GM18507 (cell line): ENCODE results near the gene KIRREL2.
"Not testable (repeated sequence)": the region's sequence is repeated elsewhere in the genome, so short reads cannot be mapped to it uniquely, and the experiment has no call there.

ENCODE experiments used
- DNase-seq: peaks from one replicate; pipeline ENCODE4 v3.0.0; 2011; ENCODE audit warnings: low read depth; ENCODE audit not compliant: insufficient read length; ENCODE audit errors: extremely low spot score
- FAIRE-seq: peaks from 2 replicates; lab custom pipeline; 2011; peaks lifted over from hg19 to GRCh38; lab: Jason Lieb, UNC

The KIRREL2 gene

GRCh38 chr19:35863018-35863417, 6.3 kb downstream of the KIRREL2 start:
- no peak for FAIRE-seq

GRCh38 chr19:35868172-35868822, 11.6 kb downstream of the KIRREL2 start, which contains the start of gene APLP1:
Gene APLP1, plus strand, starts transcription at chr19:35868574. Its CDS starts 63 bp downstream, at chr19:35868637.
- DNase-seq, result peak; percentile 39

More at GRCh38 chr19:35863018-35863417, 6.3 kb downstream of the KIRREL2 start:
- no peak for DNase-seq

DNA sequence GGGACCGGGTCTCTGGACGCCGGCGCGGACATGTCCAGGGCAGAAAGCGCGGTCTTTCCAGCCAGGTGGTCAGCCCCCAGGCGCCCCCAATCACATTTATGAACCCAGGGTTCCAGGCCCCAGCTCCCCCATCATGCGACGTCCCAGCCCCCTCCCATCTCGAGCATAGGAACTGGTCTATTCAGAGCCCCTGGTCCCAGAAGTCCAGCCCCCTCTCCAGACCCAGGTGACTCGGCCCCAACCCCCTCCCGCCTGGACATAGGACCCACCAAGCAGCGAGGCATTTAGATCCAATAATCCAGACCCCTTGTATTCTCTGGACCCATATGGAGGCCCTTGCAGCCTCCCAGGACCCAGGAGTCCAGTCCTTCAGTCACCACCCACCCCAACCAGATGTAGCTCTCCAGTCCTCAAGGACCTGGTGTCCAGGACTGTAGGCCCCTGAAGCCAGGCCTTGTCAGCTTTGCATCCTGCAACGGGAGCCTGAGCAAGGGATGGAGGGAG, 12.2 kb downstream of the KIRREL2 start:
- no peak for FAIRE-seq
- no peak for DNase-seq

More at GRCh38 chr19:35868172-35868822, 11.6 kb downstream of the KIRREL2 start, which contains the start of gene APLP1:
- FAIRE-seq, result no peak

DNA sequence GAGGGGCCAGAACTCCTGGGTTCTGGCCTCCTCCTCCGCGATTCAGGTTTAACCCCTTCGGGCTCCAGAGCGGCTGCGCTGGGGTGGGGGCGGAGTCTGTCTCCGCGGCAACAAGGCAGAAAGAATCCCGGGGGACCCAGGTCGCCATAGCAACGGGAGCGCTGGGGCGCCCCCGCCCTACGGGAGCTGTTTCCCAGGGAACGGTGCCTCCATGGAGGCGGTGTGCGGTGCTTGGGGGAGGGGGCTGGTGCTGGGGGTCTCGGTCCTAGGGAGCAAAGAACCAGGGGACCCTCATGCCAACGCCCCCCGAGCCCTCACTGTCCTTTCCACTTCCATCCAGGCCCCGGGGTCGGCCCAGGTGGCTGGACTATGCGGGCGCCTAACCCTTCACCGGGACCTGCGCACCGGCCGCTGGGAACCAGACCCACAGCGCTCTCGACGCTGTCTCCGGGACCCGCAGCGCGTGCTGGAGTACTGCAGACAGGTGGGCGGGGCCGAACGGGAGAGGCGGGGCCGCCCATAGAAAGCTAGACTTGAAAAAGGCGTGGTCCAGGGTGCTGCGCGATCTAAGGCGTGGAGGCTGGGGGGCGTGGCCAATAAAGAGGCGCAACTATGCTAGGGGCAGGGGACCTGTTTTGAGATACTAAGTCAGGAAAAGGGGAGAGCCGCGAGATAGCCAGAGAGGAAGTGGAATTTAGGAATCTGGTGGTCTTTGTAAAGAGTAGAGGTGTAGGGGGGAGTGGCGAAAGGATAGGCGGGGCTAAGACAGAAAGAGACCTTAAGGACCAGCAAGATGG, 12.8 kb downstream of the KIRREL2 start:
- FAIRE-seq (peak; percentile 81), DNase-seq (peak; percentile 69)

DNA sequence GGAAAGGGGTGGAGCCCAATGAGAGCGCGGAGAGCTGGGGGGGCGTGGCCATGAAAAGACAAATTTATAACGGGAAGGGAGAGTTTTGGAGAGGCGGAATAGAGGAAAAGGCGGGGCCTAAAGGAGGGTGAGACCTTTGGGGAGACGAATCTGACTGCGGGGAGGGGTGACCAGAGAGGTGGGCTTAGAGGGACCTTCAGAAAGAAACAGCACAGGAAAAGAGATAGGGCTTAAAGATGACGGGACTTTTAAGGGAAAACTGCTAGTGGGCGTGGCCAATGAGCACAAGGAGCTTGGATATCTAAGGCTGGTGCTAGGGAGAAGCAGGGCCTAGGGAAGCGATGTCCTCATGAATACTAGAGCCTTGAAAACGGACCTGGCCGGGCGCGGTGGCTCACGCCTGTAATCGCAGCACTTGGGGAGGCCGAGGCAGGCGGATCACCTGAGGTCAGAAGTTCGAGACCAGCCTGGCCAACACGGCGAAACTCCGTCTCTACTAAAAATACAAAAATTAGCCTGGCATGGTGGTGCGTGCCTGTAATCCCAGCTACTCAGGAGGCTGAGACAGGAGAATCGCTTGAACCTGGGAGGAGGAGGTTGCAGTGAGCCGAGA, 13.5 kb downstream of the KIRREL2 start:
- not testable (repeated sequence) for FAIRE-seq, DNase-seq

- DNase-seq (no peak), FAIRE-seq (no peak)
Measured at GRCh38 chr19:35870798-35871197, 14.1 kb downstream of the KIRREL2 start.

GRCh38 chr19:35871611-35872010, 14.9 kb downstream of the KIRREL2 start:
- no peak for DNase-seq
- FAIRE-seq, result no peak

DNA sequence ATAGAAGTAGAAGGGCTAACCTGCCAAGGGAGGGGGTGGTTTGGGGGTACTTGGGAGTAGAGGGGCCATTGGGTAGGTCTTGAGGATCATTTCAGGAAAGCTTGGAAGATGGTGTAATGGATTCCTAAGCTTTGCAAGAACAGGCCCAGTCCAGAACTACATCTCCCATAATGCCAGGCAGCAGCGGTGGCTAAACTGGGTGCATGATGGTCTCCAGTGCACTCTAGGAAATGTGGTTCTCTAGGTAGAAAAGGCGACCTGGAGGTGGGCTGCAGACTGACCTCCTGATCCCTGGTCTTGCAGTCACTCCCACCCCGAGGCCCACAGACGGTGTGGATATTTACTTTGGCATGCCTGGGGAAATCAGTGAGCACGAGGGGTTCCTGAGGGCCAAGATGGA, 15.5 kb downstream of the KIRREL2 start:
- DNase-seq, result no peak
- no peak for FAIRE-seq

DNA sequence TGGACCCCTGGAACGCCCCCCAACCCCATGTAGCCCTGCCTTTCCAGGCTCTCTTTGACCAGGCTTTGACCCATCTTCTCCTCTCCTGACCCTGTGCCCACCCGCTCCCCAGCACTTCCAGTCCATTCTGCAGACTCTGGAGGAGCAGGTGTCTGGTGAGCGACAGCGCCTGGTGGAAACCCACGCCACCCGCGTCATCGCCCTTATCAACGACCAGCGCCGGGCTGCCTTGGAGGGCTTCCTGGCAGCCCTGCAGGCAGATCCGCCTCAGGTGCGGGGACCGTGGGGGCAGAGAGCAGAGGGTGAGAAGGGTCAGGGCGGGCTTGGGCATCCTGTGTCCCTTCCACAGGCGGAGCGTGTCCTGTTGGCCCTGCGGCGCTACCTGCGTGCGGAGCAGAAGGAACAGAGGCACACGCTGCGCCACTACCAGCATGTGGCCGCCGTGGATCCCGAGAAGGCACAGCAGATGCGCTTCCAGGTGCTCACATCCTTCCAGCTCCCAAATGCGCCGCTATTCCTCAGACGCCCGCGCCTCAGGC, 17.8 kb downstream of the KIRREL2 start:
- DNase-seq (no peak), FAIRE-seq (no peak)

DNA sequence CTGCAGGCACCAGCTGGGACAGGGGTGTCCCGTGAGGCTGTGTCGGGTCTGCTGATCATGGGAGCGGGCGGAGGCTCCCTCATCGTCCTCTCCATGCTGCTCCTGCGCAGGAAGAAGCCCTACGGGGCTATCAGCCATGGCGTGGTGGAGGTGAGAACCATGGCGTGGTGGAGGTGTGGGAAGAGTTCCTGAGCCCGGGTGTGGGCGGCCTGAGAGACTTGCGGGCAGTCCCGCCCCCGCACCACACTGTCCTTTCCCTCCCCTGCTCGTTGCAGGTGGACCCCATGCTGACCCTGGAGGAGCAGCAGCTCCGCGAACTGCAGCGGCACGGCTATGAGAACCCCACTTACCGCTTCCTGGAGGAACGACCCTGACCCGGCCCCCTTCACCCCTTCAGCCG, 22.4 kb downstream of the KIRREL2 start:
- DNase-seq (no peak), FAIRE-seq (no peak)

DNA sequence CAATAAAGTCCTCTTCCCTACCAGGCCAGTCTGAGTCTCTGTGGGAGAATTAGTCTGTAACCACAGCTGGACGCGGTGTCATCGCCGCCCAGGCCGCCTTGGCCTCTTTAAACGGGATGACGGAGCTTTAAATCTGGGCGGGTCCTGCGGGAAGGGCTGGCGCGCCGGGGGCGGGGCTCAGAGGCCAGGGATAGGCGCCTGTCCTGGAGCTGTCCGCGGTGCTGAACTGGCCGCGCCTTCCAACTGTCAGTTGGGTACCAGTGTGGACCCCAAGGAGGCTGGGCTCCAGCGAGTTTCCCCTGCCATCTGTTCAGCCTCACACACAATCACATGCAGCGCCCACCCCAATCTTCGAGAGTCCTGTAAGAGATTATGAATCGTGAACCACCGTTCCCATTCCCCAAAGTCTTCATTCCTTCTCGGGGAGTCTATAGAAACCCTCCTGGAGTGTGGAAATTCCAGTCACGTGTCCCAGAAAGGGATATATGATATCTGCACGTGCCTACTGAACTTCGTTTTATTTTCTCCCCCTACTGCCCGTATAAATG, 23.1 kb downstream of the KIRREL2 start:
- DNase-seq, result no peak
- FAIRE-seq, result peak; percentile 74

GRCh38 chr19:35882114-35882832, 25.6 kb downstream of the KIRREL2 start:
- DNase-seq (peak; percentile 29), FAIRE-seq (peak; percentile 74)

GRCh38 chr19:35883882-35884281, 27.2 kb downstream of the KIRREL2 start:
- FAIRE-seq, result no peak
- no peak for DNase-seq

DNA sequence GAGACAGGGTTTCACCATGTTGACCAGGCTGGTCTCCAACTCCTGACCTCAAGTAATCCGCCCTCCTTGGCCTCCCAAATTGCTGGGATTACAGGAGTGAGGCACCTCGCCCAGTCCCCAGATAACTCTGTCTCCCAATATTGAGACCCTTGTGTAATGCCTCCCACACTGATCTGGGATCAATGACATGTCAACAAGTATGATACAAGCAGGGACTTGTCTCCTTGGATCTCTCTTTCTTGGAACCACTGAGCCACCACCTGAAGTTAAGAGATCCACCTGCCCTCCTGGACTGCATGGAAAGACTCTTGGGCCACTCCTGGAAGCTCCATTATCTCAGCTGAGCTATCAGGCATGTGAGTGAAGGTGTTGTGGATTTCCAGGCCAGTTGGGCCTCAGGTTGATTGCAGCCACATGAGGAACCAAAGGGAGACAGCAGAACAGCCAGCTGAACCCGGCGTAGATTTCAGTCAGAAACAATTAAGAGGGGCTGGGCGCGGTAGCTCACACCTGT, 28.6 kb downstream of the KIRREL2 start:
- no peak for DNase-seq
- no peak for FAIRE-seq

GRCh38 chr19:35885904-35886303, 29.2 kb downstream of the KIRREL2 start:
- DNase-seq, result no peak
- no peak for FAIRE-seq

GRCh38 chr19:35887197-35887596, 30.5 kb downstream of the KIRREL2 start:
- DNase-seq (no peak), FAIRE-seq (no peak)

- FAIRE-seq (no peak), DNase-seq (no peak)
Measured at GRCh38 chr19:35888398-35888797, 31.7 kb downstream of the KIRREL2 start.

DNA sequence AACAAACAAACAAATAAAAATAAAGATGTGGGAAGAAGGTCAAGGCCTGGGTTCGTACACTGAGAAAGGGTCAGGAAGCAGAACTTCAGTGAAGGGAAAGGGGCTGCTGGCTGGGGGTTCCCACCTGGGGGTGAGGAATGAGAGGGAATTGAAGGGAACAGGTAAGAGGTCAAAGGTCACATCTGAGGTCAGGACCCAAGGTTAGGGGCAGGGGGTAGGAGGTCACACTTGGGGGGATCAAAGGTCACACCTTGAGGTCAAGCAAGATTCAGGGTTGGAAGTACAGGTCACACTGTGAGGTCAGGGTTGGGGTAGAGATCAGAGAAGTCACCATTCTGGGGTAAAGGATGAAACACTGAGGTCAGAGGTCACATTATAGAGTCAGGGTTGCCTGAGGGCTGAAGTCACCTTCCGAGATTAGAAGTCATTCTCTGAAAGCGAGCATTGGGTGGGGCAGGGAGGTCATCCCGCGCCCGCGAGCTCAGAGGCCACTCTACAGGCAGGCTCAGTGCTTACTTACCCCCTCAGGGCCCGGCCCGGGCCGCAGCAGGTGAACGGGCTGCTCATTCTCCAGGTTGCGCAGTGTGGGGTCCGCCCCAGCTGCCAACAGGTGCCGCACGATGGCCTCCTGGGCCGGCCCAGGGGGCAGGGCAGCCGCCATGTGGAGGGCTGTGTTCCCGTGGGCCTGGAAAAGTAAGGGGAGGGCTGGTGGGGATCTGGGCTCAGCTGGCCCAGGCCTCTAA, 32.8 kb downstream of the KIRREL2 start:
- DNase-seq, result no peak
- FAIRE-seq, result no peak
